Limb (tissue), 2 donors: Measurements from ENCODE around the gene SENP1.
A peak's percentile ranks its signal among the peaks of the same experiment; 100 is the strongest.
"Not testable (repeated sequence)": the region's sequence is repeated elsewhere in the genome, so short reads cannot be mapped to it uniquely, and the experiment has no call there.

Source experiments
- DNase-seq, 2 donors: peaks; one replicate each; pipeline ENCODE4 v3.0.0-alpha.2; 2016; ENCODE audit errors: extremely low spot score in 2 of 2

The SENP1 gene

DNA sequence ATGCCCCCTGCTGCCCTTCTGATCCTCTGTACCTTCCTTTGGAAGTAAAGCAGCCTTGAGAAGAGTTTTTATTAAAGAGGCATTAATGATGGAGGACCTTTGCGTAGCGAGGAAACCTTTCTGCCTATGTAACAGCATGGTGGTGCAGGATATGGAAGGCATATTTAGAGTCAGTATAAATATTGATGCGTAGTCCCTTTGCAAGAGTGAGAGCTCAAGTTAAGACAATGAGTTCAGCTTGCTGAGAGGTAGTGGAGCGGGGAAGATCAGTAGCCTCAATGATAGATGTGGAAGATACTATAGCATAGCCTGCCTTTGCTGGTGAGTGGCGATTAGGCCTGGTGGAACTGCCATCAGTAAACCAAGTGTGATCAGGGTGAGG, 5.4 kb upstream of the SENP1 start:
- DNase-seq: not testable (repeated sequence)

DNA sequence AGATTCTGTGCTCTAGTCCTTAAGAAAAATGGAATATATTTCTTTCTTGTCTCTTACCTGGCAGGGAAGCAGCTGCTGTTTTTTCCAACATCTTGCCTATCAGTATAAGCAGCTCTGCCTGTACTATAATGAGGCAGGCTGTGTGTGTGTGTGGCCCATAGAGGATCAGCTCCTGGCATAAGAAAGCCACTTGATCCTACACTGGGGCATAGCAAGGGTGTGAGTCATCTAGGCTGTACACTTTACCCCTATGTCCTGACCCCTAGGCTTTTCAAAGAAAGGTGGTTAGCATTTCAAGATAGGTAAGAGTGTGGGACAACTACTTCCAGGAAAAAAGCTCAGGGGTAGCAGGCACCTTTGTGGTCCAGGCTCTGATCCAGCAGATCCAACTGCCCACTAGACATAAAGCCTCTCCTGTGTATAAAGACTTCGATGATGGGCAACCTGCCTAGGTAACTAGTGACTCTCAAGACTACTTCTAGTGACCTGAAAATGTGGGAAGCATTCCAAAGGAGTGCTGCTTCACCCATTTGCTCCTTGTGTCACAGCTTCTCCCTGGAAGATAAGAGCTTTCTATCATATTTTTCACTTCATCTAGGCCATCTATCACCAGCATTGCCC, 4.9 kb upstream of the SENP1 start:
- no peak for DNase-seq

DNA sequence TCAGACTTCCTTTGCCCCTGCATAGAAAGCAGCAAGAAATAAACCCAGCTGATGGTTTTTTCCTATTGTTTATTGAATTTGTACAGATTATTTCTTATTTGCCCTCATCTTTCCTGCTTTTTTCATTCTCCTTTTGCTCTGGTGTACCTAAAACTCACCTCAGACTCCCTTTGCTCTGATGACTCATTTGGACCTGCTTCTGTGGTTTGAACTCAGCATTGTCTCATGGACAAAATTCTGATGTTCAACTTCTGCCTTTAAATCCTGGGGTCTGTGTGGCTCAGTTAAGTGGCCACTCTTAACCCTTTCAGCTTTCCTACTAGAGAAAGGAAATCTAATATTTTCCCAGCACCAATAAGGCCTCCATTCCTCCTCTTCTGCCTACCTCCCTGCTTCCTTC, 3.5 kb upstream of the SENP1 start:
- DNase-seq: no peak

DNA sequence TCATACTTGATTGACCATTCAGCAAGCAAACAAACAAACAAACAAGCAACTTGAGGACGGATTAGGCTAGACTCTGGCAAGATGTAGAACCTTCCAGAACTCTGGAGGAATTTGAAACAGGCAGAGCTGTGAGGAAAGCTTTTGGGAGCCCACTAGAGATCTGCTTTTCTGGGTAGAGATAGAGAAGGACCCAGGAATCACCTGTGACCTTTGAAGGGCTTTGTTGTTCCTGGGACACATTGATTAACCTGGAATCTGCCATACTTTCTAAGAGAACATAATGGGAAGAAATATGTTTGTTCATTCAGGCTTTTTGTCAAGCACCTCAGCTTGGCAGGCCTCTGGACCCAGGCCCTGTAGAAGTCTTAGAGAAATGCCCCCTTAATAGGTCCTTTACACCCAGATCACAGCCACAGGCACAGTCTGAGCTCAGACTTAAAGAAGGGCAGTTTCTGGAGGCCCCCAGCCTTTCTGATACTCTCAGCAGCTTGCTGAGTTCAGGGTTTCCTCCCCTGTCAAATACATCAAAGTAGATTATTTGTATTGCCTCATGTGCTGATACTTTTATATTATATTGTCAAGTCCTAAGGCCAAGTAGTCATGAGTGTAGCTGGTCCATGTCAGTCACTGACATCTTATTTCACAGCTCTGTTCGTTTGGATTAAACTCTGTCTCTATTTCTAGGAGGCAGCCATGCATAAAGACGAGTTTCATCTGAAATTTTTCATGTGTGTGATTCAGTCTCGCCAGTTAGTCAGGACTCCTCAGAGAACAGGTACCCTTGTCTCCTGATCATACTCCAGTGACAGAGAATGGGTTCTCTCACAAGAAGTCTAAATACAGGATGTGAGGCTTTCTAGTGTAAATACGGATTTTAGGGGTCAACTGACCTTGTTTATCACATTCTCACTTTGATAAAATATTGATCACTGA, 1.1 kb upstream of the SENP1 start:
- no peak for DNase-seq

DNA sequence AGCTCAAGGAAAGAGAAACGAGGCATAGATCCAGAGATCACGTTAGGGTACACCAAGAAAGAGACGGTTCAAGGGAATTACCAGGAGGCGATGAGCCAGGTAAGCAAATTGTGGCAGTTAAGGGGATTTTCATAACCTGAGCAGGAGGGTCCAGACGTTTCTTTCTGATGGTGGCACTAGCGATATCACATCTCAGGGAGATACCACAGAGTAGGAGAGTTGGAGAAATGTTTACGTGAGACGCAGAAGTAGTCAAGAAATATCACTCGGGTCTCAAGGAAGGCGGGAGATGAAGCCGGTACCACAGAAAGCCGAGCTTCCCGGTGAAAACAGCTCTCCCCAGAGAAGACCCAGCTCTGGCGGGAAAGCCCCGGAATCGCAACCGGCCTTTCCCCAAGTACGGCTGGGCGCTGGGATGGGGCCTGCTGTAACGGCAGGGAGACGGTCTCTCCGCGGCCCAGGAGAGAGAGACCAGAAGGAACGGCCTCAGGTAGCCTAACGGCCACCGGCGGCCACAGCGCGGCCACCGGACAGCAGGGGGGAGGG, 485 bp downstream of the SENP1 start:
- DNase-seq: peak in 1 of 2 donors; percentile 6

DNA sequence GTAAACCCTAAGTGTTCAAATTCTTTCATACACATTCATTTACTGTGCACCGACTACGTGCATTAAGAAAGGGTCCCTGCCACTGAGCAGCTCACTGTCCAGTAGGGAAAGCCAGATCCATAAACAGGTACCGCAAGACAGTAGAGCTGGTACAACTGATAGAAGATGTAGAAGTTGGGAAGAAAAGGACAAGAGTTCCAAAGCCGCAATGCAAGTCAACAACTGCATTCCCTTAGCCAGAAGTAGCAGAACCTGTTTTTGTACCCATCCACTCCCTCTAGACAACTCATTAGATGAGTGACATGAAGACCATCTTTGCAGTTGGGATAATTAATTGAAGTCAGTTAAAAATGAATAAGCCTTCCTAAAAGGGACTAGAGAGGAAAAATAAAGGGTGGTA, 1.3 kb downstream of the SENP1 start:
- DNase-seq: no peak

GRCh38 chr12:48092611-48093010, 13.3 kb downstream of the SENP1 start:
- no peak for DNase-seq

- DNase-seq: no peak
Observed at GRCh38 chr12:48086327-48086726, 19.6 kb downstream of the SENP1 start.

DNA sequence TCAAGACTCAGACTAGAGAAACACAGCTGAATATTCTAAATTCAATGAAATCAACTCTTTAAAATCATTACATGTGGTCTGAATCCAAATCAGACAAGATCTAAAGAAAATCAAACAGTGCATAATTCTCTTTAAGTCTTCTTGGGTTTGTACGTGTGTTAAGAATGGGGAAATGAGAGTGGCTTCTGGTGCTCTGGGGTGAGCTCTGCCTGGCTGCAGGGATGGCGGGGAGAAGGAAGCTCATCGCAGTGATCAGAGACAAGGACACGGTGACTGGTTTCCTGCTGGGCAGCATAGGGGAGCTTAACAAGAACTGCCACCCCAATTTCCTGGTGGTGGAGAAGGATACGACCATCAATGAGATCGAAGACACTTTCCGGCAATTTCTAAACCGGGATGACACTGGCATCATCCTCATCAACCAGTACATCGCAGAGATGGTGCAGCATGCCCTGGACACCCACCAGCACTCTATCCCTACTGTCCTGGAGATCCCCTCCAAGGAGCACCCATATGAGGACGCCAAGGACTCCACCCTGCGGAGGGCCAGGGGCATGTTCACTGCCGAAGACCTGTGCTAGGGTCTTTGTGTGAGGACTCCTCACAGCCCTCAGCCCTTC, 20.9 kb downstream of the SENP1 start:
- DNase-seq: no peak

- DNase-seq: peak in 1 of 2 donors; percentile 34
Observed at GRCh38 chr12:48084066-48084465, 21.8 kb downstream of the SENP1 start.

DNA sequence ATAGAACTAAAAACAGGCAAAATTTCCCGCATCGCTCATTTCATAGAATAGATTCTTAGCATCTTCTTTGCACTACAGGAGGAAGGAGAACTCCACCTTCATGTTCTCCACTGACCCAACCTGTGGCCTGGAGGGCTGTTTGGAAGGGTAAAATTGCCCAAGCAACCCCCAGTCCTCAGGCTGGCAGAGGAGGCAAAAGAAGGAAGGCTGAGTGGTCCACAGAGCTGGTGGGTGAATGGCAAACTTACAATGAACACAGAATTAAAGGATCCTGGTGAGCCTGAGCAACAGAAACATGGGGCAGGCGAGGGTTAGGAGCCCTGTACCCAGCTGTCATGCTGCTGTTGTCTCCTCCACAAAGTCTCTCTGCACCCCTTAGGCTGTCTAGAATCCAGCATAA, 25.1 kb downstream of the SENP1 start:
- DNase-seq: no peak

DNA sequence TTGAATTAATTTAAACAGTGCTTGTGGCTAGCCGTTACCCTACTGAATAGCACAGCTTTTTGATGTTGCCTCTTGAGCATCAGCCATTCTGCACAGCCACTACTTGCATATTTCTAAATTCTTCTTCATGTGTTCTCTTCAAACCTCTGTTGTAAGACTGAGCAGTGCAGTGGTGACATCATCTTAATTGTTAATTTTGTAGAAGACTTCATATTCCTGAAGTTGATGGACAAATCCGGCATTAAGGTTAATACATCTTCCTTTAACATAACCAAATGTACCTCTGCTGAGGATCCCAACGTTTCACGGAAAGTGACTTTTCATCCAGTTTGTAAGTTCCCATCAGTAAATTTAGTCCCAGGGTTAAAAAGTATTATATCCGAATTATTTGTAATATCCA, 25.6 kb downstream of the SENP1 start:
- no peak for DNase-seq

- DNase-seq: no peak
Observed at GRCh38 chr12:48078901-48079300, 27.0 kb downstream of the SENP1 start.

- DNase-seq: no peak
Observed at GRCh38 chr12:48077111-48077510, 28.8 kb downstream of the SENP1 start.

GRCh38 chr12:48075832-48076231, 30.0 kb downstream of the SENP1 start:
- DNase-seq: no peak

GRCh38 chr12:48074266-48074665, 31.6 kb downstream of the SENP1 start:
- no peak for DNase-seq

- DNase-seq: no peak
Observed at GRCh38 chr12:48072266-48072665, 33.6 kb downstream of the SENP1 start.

GRCh38 chr12:48071808-48072207, 34.1 kb downstream of the SENP1 start:
- no peak for DNase-seq

DNA sequence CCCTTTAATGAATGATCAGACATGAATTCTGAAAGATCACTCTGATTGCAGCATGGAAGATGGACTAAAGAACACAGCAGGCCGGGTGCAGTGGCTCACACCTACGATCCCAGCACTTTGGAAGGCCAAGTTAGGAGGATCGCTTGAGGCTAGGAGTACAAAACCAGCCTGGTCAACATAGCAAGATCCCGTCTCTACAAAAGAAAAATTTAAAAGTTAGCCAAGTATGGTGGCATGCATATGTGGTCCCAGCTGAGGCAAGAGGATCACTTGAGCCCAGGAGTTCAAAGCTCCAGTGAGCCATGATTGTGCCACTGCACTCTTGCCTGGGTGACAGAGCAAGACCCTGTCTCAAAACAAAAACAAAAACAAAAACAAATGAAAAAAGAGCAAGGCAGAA, 35.1 kb downstream of the SENP1 start:
- no peak for DNase-seq

- DNase-seq: no peak
Observed at GRCh38 chr12:48070033-48070432, 35.8 kb downstream of the SENP1 start.

DNA sequence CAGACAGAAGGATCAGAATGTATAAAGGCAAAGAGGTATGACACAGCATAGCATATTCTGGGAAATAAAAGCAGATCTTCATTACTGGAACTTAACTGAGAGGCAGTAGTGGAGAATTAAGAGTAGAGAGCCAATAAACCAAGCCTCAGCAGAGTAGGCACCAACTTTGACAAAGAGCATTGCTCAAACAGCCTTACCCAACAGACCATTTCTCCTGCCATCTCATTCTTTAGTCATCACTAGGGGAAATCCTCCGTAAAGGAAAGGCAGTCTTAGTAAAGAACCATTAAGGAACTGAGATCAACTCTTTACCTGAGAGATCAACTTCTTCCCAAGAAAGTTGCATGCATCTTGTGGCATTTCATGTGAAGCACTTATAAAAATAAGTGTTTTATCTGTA, 36.6 kb downstream of the SENP1 start:
- DNase-seq: no peak

DNA sequence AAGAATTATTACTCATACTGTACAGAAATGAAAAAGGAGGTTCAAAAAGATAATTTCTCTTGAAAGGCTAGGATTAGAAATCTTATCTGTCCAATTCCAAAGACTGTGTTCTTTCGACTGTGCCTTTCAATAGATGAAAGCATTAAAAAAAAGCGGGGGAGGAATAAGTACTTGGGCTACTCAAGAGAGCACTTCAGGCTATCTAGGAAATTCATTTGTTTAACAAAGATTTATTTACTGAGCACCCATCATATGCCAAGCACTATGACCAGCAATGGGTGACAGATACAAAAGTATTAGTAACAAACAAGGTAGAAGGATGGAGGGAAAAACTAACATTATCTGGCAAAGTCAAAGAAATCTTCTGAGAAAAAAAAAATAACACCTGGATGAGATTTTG, 37.4 kb downstream of the SENP1 start:
- no peak for DNase-seq
